HG03159 (cell line): ENCODE results near the gene PCDHGC4.
A peak's percentile ranks its signal among the peaks of the same experiment; 100 is the strongest.

Source experiments
- ATAC-seq: cut with Tn5 transposase; IDR thresholded peaks from one replicate; pipeline ENCODE4 v1.9.1; 2021; ENCODE audit warnings: mild to moderate bottlenecking, moderate library complexity; ENCODE audit not compliant: unreplicated experiment

PCDHGC4 gene

GRCh38 chr5:141511771-141512325 lies 27.0 kb downstream of the PCDHGC4 start:
- no peak for ATAC-seq

DNA sequence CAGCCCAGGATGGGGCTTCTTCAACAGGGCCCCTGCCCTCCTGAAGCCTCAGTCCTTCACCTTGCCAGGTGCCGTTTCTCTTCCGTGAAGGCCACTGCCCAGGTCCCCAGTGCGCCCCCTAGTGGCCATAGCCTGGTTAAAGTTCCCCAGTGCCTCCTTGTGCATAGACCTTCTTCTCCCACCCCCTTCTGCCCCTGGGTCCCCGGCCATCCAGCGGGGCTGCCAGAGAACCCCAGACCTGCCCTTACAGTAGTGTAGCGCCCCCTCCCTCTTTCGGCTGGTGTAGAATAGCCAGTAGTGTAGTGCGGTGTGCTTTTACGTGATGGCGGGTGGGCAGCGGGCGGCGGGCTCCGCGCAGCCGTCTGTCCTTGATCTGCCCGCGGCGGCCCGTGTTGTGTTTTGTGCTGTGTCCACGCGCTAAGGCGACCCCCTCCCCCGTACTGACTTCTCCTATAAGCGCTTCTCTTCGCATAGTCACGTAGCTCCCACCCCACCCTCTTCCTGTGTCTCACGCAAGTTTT lies 27.6 kb downstream of the PCDHGC4 start:
- ATAC-seq, result peak; percentile 29

- ATAC-seq, result no peak
Measured at GRCh38 chr5:141512911-141513626, 28.2 kb downstream of the PCDHGC4 start.

GRCh38 chr5:141513627-141514329 lies 28.9 kb downstream of the PCDHGC4 start:
- peak; percentile 25 for ATAC-seq

- ATAC-seq, result no peak
Measured at GRCh38 chr5:141514330-141515133, 29.7 kb downstream of the PCDHGC4 start.

DNA sequence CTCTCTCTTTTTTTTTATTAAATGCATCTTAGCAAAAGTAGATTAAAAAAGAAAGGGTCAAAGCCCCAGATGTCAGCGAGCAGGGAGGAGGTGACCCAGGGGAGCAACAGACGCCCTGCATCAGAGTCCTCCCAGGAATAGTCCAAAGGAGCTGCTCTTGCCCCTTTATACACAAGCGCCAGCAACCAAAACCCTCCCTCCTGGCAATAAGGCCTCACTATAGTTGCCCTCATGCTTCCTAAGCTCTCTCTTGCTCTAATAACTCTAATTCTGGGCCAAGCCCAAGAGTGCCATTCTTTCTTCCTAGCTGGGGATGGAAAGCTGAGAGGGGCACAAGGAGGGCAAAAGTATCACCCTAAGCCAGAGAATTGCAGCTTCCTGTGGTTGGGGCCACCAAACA lies 30.3 kb downstream of the PCDHGC4 start:
- ATAC-seq, result no peak

DNA sequence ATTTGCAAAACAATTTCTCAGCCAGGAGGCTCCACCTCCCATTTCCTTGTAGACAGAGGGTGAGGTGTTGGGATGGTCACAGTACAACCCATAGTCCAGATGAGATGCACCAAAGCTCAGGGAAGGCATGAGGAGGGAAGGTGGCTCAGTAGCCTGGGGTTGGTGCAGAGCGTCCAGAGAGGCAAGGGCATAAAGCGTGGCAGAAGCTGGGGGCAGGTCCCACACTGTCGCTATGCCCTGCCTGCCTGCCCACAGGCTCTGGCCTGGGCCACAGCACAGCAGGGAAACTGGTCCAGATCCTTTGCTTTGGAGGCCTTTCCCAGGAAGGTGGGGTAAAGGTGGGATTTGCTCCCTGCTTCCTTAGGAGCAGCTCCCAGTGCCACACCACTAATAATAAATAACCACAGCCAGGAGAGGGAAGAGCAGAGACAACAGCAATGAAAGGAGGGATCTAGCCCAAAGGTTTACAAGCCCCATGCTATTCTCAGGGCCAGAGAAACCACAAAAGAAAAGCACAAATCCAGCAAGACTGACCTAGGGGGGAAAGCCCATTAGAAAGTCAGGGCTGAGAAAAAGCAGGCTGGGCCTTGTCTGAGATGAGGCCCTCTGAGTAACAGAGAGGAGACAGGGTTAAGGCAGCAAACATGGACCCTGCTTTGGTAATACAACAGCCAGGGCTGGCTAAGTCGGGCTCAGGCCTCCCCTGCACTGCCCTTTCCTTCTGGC lies 31.3 kb downstream of the PCDHGC4 start:
- ATAC-seq, result no peak

- no peak for ATAC-seq
Measured at GRCh38 chr5:141516672-141517025, 31.8 kb downstream of the PCDHGC4 start.

- ATAC-seq, result no peak
Measured at GRCh38 chr5:141517312-141517711, 32.5 kb downstream of the PCDHGC4 start.

DNA sequence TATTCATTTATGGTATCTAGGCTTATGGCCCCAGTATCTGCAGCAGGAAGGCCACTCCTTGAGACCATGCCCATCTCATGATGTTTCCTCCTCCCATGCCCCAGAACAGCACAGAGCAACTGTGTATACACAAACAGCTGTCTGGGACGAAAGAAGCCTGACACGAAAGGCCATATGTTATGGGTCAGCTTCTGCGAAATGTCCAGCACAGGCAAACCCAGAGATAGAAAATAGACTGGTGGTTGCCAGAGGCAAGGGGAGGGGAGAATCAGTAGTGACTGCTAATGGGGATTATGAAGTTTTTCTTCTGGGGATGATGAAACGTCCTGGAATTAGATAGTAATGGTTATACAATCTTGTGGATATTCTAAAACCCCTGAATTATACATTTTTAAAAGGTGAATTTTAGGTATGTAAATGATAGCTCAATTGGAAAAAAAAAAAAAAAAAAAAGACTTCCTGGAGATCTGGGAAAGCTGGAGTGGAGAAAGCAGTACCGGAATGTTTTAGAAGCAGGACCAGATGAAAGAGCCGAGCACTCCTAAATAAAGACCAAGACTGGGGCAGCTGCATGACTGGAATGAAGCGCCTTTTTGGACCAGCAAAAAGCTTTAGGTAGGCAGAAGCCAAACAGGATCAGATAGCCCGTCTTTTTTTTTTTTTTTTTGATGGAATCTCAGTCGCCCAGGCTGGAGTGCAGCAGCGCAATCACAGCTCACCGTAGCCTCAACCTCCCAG lies 33.2 kb downstream of the PCDHGC4 start:
- ATAC-seq, result no peak

- ATAC-seq, result no peak
Measured at GRCh38 chr5:141518618-141519015, 33.8 kb downstream of the PCDHGC4 start.

- no peak for ATAC-seq
Measured at GRCh38 chr5:141519605-141520565, 35.1 kb downstream of the PCDHGC4 start.

DNA sequence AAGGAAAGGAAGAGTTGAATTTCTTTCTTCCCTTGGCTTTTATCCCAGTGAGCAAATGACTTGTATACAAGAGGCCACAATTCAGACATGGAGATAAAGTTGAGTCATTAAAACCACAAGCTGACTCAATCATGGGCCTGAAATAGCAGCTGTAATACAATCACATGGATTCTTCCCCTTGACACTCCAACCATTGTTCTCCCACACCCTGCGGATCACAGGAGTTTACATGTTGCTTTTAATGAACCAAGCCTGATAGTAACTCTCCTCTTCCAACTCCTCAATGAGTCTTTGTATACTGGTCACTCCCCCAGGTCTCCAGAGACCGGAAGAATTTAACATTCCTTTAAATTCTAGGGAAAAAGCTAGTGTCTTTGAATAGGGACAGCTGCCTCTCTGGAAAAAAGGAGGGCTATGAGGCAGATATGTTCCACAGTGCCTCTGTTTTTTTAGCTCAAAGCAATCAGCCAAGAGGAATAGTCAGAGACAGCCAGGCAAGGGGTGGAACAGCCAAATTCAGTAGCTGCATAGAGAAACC lies 36.5 kb downstream of the PCDHGC4 start:
- ATAC-seq, result no peak

GRCh38 chr5:141522301-141522700 lies 37.5 kb downstream of the PCDHGC4 start:
- no peak for ATAC-seq

DNA sequence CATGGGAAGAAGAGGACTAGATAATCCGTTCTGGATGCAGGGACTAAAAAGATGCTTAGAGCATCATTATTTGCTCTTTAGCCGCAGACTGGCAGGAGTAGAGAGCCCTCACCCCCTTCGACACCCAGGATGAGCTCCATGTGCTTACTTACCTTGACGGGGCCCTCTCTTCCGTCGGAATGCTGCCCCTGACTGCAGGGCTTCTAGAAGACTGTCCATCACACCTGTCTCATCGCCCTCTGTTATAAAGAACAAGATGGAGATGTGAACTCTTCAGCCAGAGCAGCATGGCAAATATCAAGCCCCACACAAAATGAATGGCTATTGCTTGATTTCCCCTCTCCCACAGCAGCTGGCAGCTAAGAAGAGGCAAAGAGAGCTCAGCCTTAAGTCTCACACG lies 39.2 kb downstream of the PCDHGC4 start:
- ATAC-seq, result no peak

GRCh38 chr5:141524604-141525597 lies 40.1 kb downstream of the PCDHGC4 start:
- peak; percentile 62 for ATAC-seq

GRCh38 chr5:141525653-141526052 lies 40.8 kb downstream of the PCDHGC4 start:
- no peak for ATAC-seq
